ENCODE measurements around the gene CNGA1.
"Not testable (repeated sequence)": the region's sequence is repeated elsewhere in the genome, so short reads cannot be mapped to it uniquely, and the experiment has no call there.

CNGA1 gene

GRCh38 chr4:47917163-47917562, 99.3 kb downstream of the CNGA1 start:
- H4K20me1 ChIP-seq (ENCODE audit: insufficient read depth, low read length); H3K4me3 ChIP-seq (ENCODE audit: low read depth in 1 of 2, low read length in 2 of 2); H3K36me3 ChIP-seq (ENCODE audit: insufficient read depth, low read length); ATAC-seq (ENCODE audit: insufficient read depth, low read depth); H3K27ac ChIP-seq (ENCODE audit: low read length); H3K4me2 ChIP-seq (ENCODE audit: insufficient read depth, low read length); H3K9ac ChIP-seq (ENCODE audit: low read depth, low read length); H3K27me3 ChIP-seq (ENCODE audit: insufficient read depth, low read length, poor library complexity); H3K9me3 ChIP-seq (ENCODE audit: insufficient read depth, low read length, severe bottlenecking); H2AFZ ChIP-seq (ENCODE audit: low read depth, low read length); DNase-seq: not testable (repeated sequence)
- H3K4me1 ChIP-seq (ENCODE audit: insufficient read depth, low read length): peaks cover 25% of the 10 kb centered on the region
- H3K79me2 ChIP-seq (ENCODE audit: insufficient read depth, low read length): peaks cover 19% of the 10 kb centered on the region

GRCh38 chr4:47915378-47915777, 101.1 kb downstream of the CNGA1 start:
- peak overlapping the region; percentile 89 for H2AFZ ChIP-seq (ENCODE audit: low read depth, low read length)
- H4K20me1 ChIP-seq (ENCODE audit: insufficient read depth, low read length): no peaks in the 10 kb centered on the region
- H3K27me3 ChIP-seq (ENCODE audit: insufficient read depth, low read length, poor library complexity): no peaks in the 10 kb centered on the region
- ATAC-seq (ENCODE audit: insufficient read depth, low read depth) (no peak), DNase-seq (no peak)
- H3K9ac ChIP-seq (ENCODE audit: low read depth, low read length): no peak overlapping the region; the same call in 1 of the 2 replicates
- no peak overlapping the region for H3K27ac ChIP-seq (ENCODE audit: low read length)
- H3K4me1 ChIP-seq (ENCODE audit: insufficient read depth, low read length): peaks cover 43% of the 10 kb centered on the region
- 0 out of 4 replicates have a peak overlapping the region, but pooled peaks of 1 of the 2 experiments have one; percentile 99 for H3K4me3 ChIP-seq (ENCODE audit: low read depth in 1 of 2, low read length in 2 of 2)
- peaks cover 6% of the 10 kb centered on the region; the same call in 1 of the 2 replicates for H3K36me3 ChIP-seq (ENCODE audit: insufficient read depth, low read length)
- no peaks in the 10 kb centered on the region for H3K9me3 ChIP-seq (ENCODE audit: insufficient read depth, low read length, severe bottlenecking)
- H3K79me2 ChIP-seq (ENCODE audit: insufficient read depth, low read length): peaks cover 27% of the 10 kb centered on the region
- TF ChIP-seq CTCF (IDR thresholded peaks at IDR 0.05; ENCODE audit: borderline replicate concordance, extremely low read depth, low read length, poor library complexity, severe bottlenecking): no peak
- no peak for TF ChIP-seq EZH2 (IDR thresholded peaks at IDR 0.05; ENCODE audit: borderline replicate concordance, low read depth, low read length, severe bottlenecking)
- peak overlapping the region; percentile 87 for H3K4me2 ChIP-seq (ENCODE audit: insufficient read depth, low read length)

- peak overlapping the region; percentile 49 for H3K27ac ChIP-seq (ENCODE audit: low read length)
- no peaks in the 10 kb centered on the region for H4K20me1 ChIP-seq (ENCODE audit: insufficient read depth, low read length)
- ATAC-seq (ENCODE audit: insufficient read depth, low read depth): no peak
Measured at GRCh38 chr4:47914926-47915237, 101.6 kb downstream of the CNGA1 start.

More at GRCh38 chr4:47914926-47915237, 101.6 kb downstream of the CNGA1 start:
- TF ChIP-seq CTCF (IDR thresholded peaks at IDR 0.05; ENCODE audit: borderline replicate concordance, extremely low read depth, low read length, poor library complexity, severe bottlenecking): no peak
- no peak for TF ChIP-seq EZH2 (IDR thresholded peaks at IDR 0.05; ENCODE audit: borderline replicate concordance, low read depth, low read length, severe bottlenecking)
- Histone ChIP-seq H3K9me3 (ENCODE audit: insufficient read depth, low read length, severe bottlenecking) (no peaks in the 10 kb centered on the region), H3K27me3 (ENCODE audit: insufficient read depth, low read length, poor library complexity) (no peaks in the 10 kb centered on the region), H2AFZ (ENCODE audit: low read depth, low read length) (peak overlapping the region; percentile 89), H3K9ac (ENCODE audit: low read depth, low read length) (peak overlapping the region; percentile 45), H3K36me3 (ENCODE audit: insufficient read depth, low read length) (peaks cover 9% of the 10 kb centered on the region), H3K4me3 (ENCODE audit: low read depth in 1 of 2, low read length in 2 of 2) (peak overlapping the region; percentile 18 to 99; a peak in 3 of 4 replicates), H3K79me2 (ENCODE audit: insufficient read depth, low read length) (peaks cover 27% of the 10 kb centered on the region), H3K4me1 (ENCODE audit: insufficient read depth, low read length) (peaks cover 46% of the 10 kb centered on the region), H3K4me2 (ENCODE audit: insufficient read depth, low read length) (peak overlapping the region; percentile 87)
- DNase-seq: no peak
